ENCODE data around the gene LIAS.

LIAS gene

GRCh38 chr4:39472396-39472795 lies 13.5 kb downstream of the LIAS start:
- H3K27ac ChIP-seq: no peak overlapping the region
- TF ChIP-seq CTCF (IDR thresholded peaks at IDR 0.05) (no peak), ZFX (IDR thresholded peaks at IDR 0.05; ENCODE audit: borderline replicate concordance) (no peak)

- no peak overlapping the region for H3K27ac ChIP-seq
- TF ChIP-seq ZFX (IDR thresholded peaks at IDR 0.05; ENCODE audit: borderline replicate concordance): no peak
- no peak for TF ChIP-seq CTCF (IDR thresholded peaks at IDR 0.05)
Observed at GRCh38 chr4:39476187-39476895, 17.5 kb downstream of the LIAS start.

GRCh38 chr4:39480251-39480650 lies 21.4 kb downstream of the LIAS start:
- TF ChIP-seq ZFX (IDR thresholded peaks at IDR 0.05; ENCODE audit: borderline replicate concordance) (no peak), CTCF (IDR thresholded peaks at IDR 0.05) (no peak)
- no peak overlapping the region for H3K27ac ChIP-seq

GRCh38 chr4:39480902-39481695 lies 22.2 kb downstream of the LIAS start:
- TF ChIP-seq CTCF (IDR thresholded peaks at IDR 0.05) (no peak), ZFX (IDR thresholded peaks at IDR 0.05; ENCODE audit: borderline replicate concordance) (no peak)

GRCh38 chr4:39484582-39485272 lies 25.9 kb downstream of the LIAS start:
- no peak for TF ChIP-seq ZFX (IDR thresholded peaks at IDR 0.05; ENCODE audit: borderline replicate concordance)
- no peak for TF ChIP-seq CTCF (IDR thresholded peaks at IDR 0.05)
- no peak overlapping the region for H3K27ac ChIP-seq

More at GRCh38 chr4:39480902-39481695, 22.2 kb downstream of the LIAS start:
- no peak overlapping the region for H3K27ac ChIP-seq

- H3K27ac ChIP-seq: no peak overlapping the region
- no peak for TF ChIP-seq CTCF (IDR thresholded peaks at IDR 0.05)
Observed at GRCh38 chr4:39486221-39486804, 27.5 kb downstream of the LIAS start.
